ENCODE measurements around the gene ATP5F1E. TPM values are rescaled to one million over a fixed set of nuclear protein-coding genes. Genes with fewer than 3 reads are reported as not detected.

Gene ATP5F1E
- total and polyA plus RNA-seq, 9 of the 15 experiments (the other 6 are each of a cell fraction or from before 2014, with no cell fraction given): 60.3 to 162 (median 113) TPM

DNA sequence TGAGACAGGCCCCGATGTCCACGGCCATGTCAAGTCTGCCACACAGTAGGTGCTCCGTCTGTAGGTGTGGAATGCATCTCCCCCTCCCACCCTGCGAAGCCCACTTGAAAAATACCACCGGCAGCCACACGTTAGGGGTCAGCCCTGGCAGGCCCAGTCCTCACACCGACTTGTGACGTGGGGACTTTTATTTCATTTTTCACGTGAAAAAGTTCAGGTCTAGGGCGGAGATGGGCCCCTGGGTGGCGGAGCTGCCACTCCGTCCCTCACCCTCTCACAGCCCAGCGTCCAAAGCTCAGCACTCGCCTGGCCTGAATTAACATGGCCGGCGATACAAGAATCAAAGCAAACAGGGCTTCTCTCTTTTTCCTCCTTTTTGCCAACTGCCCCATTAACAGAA, 16.7 kb downstream of the ATP5F1E start:
- no peaks in the 10 kb centered on the region for H3K9me3 ChIP-seq (replicated peaks; ENCODE audit: control insufficient read depth, insufficient read depth, low read depth, low read length)

More for the DNA sequence above, 16.7 kb downstream of the ATP5F1E start:
- H4K20me1 ChIP-seq (replicated peaks; ENCODE audit: control insufficient read depth, insufficient read depth, low read length): no peaks in the 10 kb centered on the region
- WGBS (ENCODE audit: insufficient coverage, low coverage, missing lambda C conversion rate): 89% methylated on average over 14 of the region's 16 CpGs
- H2AFZ ChIP-seq (ENCODE audit: low read depth, low read length): no peak overlapping the region
- H3K4me3 ChIP-seq: no peak overlapping the region
- TF ChIP-seq DIDO1 (tag; IDR thresholded peaks at IDR 0.05; ENCODE audit: low read depth) (no peak), U2AF1 (optimal IDR thresholded peaks at IDR 0.05; ENCODE audit: low read depth, low read length) (no peak), MIER1 (IDR thresholded peaks at IDR 0.05; ENCODE audit: low read depth) (no peak), RAD21 (CRISPR knock-in tag; conservative IDR thresholded peaks at IDR 0.05 in 1 of 2, IDR thresholded peaks at IDR 0.05 in 1 of 2) (no peak), PRPF4 (IDR thresholded peaks at IDR 0.05; ENCODE audit: insufficient read depth, low read depth, low read length, poor library complexity, severe bottlenecking) (no peak), ZNF561 (CRISPR knock-in tag; conservative IDR thresholded peaks at IDR 0.05) (no peak)
- TF ChIP-seq, protein P1, sequence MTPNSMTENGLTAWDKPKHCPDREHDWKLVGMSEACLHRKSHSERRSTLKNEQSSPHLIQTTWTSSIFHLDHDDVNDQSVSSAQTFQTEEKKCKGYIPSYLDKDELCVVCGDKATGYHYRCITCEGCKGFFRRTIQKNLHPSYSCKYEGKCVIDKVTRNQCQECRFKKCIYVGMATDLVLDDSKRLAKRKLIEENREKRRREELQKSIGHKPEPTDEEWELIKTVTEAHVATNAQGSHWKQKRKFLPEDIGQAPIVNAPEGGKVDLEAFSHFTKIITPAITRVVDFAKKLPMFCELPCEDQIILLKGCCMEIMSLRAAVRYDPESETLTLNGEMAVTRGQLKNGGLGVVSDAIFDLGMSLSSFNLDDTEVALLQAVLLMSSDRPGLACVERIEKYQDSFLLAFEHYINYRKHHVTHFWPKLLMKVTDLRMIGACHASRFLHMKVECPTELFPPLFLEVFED (CRISPR knock-in tag; conservative IDR thresholded peaks at IDR 0.05): no peak
- TF ChIP-seq, protein P2, sequence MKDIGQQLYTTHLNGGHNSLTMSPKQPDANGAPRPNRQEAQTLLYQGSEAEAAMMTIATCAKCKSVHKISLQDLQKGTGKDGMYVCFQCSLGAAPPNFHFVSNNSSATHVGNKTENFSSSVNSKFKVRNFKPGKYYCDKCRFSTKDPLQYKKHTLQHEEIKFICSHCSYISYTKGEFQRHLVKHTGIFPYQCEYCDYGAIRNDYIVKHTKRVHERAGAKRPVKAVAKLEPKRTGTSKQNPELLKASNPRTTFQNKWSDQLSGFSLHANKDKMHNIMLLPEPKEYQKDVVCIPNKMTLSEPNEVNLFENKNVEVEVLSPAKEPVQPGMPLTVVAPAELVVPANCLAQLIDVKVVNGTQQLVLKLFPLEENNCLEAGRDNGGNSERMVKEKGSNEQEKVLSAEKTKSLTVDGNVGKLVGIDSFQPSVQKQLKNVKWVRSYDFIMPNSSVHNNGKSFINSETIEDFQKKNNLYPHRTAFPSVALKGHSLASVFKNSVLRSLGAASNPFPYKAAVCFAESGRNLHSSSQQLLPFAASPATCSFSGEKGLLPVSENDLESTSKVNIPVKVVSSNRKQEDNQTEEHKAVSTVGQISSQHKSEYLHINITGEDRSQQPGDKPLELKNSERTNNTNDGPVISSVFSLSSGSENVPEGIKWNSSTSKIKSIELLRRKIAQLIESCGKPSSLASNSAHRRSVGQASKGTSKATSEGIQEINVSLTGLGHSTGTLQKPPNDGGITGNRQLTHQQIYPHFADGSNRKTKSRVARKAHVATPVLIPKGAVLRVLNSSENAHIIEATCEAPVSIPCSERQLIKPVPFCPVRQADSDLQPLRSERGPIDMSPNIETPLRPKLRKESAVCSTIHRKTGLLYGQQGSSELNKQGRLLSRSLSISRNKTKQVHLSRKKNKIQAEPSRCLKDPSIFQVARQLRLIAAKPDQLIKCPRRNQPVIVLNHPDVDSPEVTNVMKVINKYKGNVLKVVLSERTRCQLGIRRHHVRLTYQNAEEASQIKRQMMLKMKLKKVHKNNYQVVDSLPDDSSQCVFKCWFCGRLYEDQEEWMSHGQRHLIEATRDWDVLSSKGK (CRISPR knock-in tag; IDR thresholded peaks at IDR 0.05): no peak
- TF ChIP-seq, protein P3, sequence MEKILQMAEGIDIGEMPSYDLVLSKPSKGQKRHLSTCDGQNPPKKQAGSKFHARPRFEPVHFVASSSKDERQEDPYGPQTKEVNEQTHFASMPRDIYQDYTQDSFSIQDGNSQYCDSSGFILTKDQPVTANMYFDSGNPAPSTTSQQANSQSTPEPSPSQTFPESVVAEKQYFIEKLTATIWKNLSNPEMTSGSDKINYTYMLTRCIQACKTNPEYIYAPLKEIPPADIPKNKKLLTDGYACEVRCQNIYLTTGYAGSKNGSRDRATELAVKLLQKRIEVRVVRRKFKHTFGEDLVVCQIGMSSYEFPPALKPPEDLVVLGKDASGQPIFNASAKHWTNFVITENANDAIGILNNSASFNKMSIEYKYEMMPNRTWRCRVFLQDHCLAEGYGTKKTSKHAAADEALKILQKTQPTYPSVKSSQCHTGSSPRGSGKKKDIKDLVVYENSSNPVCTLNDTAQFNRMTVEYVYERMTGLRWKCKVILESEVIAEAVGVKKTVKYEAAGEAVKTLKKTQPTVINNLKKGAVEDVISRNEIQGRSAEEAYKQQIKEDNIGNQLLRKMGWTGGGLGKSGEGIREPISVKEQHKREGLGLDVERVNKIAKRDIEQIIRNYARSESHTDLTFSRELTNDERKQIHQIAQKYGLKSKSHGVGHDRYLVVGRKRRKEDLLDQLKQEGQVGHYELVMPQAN (IDR thresholded peaks at IDR 0.05; ENCODE audit: borderline replicate concordance): no peak
- TF ChIP-seq, protein P4, sequence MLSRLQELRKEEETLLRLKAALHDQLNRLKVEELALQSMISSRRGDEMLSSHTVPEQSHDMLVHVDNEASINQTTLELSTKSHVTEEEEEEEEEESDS (CRISPR knock-in tag; IDR thresholded peaks at IDR 0.05): no peak
- H3K27ac ChIP-seq (ENCODE audit: extremely low read depth, low read depth, low read length): no peak overlapping the region
- BruUV-seq (replicated peaks): no TSS peak
- no peak overlapping the region for H3K4me2 ChIP-seq (ENCODE audit: insufficient read depth, low read length)
- H3K79me2 ChIP-seq (ENCODE audit: control insufficient read depth, insufficient read depth, low read length): peaks cover 17% of the 10 kb centered on the region
- intact Hi-C loops (cut with micrococcal nuclease) (no loop called here), in situ Hi-C loops (cut with MboI) (no loop called here)
- no peaks in the 10 kb centered on the region for H3K9me1 ChIP-seq (ENCODE audit: control insufficient read depth, insufficient read depth, low read length)
- DNase-seq (ENCODE audit: extremely low read depth in 1 of 4, low spot score in 3 of 4) (no peak), ATAC-seq (no peak), FAIRE-seq (no peak)
- peaks cover 83 to 88% of the 10 kb centered on the region in 2 experiments for H3K4me1 ChIP-seq (replicated peaks in 1 of 2; ENCODE audit: control insufficient read depth in 2 of 2, insufficient read depth in 2 of 2, low read length in 2 of 2)
- ChIA-PET CTCF (ENCODE audit: low intra/inter-chr PET ratio) (no interaction called here), POLR2A (interaction anchor here (0.6 to 1.2 kb wide), 3 partner anchors 8 to 16 kb away, joined by 3 read pairs; no protein-coding TSS in a partner anchor)
- H3K27me3 ChIP-seq (ENCODE audit: control insufficient read depth in 2 of 2, insufficient read depth in 2 of 2, low read length in 2 of 2): no peaks in the 10 kb centered on the region
- H3K36me3 ChIP-seq (ENCODE audit: control insufficient read depth, insufficient read depth, low read length): peaks cover 6% of the 10 kb centered on the region; the same call in 1 of the 3 replicates
- peak overlapping the region; percentile 32 to 78; a peak in 3 of 4 replicates for H3K9ac ChIP-seq (ENCODE audit: insufficient read depth in 1 of 2, low read depth in 2 of 2, low read length in 2 of 2)
